Measurements from ENCODE around the gene RAB3IL1.

RAB3IL1 gene

DNA sequence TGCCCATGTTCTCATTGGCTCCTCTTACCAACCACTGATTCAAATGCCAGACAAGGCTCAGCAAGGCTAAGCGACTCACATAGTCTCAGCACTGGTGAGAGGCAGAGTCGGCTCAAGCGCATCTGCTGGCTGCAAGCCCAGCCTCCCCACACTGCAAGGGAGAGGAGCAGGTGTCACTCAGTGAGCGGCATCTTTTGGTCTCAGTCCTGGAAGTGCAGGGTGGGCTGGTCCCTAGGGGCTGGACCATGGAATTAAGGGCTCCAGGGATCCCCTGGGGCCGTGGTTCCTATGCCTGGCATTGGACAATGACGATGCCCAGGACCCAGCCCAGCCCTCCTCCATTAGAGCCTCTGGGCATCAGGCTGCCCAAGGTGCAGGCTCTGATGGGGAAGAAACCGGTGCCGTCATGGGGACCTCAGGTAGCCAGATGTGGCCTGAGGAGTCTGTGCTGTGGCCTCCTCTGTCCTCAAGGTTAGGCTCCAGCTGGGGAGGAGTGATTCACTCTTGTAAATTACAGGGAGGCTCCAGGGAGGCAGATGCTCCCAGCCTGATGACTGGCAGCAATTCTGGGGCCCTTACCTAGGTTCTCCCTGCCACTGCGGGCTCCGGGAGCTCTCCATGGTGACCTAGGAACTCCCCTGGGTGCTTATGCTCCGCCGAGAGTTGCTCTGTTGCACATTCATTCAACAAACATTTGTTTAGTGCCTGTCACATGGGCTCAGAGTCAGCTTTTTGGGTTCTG is 61.3 kb downstream of the RAB3IL1 start:
- TF ChIP-seq, protein P1, sequence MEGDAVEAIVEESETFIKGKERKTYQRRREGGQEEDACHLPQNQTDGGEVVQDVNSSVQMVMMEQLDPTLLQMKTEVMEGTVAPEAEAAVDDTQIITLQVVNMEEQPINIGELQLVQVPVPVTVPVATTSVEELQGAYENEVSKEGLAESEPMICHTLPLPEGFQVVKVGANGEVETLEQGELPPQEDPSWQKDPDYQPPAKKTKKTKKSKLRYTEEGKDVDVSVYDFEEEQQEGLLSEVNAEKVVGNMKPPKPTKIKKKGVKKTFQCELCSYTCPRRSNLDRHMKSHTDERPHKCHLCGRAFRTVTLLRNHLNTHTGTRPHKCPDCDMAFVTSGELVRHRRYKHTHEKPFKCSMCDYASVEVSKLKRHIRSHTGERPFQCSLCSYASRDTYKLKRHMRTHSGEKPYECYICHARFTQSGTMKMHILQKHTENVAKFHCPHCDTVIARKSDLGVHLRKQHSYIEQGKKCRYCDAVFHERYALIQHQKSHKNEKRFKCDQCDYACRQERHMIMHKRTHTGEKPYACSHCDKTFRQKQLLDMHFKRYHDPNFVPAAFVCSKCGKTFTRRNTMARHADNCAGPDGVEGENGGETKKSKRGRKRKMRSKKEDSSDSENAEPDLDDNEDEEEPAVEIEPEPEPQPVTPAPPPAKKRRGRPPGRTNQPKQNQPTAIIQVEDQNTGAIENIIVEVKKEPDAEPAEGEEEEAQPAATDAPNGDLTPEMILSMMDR (IDR thresholded peaks at IDR 0.05; ENCODE audit: control insufficient read depth, insufficient read depth, low read depth, low read length, missing control alignments) = no peak
- no peak overlapping the region for H3K4me3 ChIP-seq (ENCODE audit: control insufficient read depth, low read depth, low read length)
- no peak for DNase-seq (ENCODE audit: low read depth)

DNA sequence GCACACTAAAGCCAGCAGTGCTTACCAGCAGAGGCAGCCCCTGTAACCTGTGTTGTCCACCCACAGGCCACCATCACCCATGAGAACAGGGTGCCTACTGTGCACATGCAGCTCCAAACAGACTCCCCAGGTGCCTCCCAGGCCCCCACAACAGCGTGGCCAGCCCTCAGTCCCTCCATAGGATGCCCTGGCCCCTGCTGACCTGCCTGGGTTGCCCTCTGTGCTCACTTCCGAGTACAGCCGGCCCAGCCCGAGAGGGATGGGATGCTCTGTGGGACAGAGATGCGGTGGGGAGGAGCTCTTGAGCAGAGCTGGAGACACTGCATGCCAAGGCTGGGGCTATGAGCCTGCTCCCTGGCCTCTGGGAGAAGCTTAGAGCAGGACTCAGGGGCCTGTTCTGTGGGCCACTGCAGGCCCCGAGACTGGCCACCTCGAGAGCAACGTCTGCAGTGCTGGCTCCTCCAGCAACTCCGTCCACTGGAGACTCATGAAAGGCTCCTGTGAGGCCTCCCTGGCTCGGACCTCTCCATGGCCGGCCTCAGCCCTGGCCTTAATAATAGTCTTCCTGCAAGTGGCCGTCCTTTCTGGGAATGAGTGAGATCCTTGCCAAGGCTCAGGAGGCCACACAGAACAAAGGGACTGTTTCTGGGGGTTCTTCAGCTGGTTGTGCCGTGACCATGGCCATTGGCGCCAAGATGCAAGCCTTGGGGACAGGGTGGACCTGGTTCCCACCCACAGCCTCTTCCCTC is 62.2 kb downstream of the RAB3IL1 start:
- TF ChIP-seq, protein P1 (IDR thresholded peaks at IDR 0.05; ENCODE audit: control insufficient read depth, insufficient read depth, low read depth, low read length, missing control alignments) = no peak
- no peak for DNase-seq (ENCODE audit: low read depth)
- H3K4me3 ChIP-seq (ENCODE audit: control insufficient read depth, low read depth, low read length) = no peak overlapping the region

DNA sequence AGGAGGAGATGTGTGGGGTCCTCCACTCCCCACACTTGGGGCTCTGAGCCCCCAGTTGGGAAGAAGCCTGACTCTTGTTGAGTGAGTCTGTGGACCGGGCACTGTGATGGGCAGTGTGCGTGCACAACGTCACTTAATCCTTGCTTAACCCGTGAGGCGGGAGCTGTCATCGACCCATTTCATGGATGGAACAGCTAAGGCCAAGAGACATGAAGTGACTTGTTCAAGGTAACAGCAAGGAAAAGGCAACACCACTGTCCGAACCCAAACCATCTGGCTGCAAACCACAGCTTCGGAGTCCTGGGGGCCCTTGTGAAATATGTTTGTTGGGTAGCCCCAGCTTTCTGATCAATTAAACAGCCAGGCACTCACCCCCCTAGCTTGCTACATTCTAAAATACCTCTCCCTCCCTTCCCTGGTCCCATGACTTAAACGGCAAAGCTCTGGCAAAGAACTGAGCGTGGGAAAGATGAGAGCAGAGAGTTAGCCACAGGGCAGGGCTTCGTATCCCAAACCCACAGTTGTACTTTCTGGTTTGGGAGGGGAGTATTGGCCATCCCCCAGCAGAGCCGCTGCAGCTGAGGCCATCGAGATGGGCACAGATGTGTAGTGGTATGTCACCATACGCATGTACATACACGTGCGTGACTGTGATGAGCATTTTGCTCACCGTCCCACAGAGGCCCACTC is 63.0 kb downstream of the RAB3IL1 start:
- no peak for DNase-seq (ENCODE audit: low read depth)
- TF ChIP-seq, protein P1 (IDR thresholded peaks at IDR 0.05; ENCODE audit: control insufficient read depth, insufficient read depth, low read depth, low read length, missing control alignments) = no peak
- no peak overlapping the region for H3K4me3 ChIP-seq (ENCODE audit: control insufficient read depth, low read depth, low read length)

DNA sequence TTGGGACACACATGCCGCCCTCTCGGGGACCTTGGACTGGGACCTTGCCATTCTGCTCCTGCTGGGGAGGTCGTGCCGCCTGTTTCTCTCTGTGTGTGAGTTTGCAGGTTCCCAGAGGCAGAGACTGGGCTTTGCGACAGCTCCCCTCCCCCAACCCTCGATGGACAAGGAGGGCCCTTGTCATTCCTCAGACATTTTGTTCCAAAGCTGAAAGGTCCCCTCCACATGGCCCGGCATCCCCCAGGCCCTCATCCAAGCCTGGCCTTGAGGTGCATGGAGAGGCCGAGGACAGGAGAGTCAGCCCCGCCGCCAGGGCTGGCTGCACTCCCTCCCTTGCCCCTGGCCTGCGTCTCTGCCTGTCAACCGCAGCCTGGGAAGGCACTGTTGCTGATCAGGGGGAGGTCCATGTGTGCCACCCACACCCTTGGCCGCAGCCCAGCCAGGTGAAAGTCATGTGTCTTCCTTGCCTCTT is 63.6 kb downstream of the RAB3IL1 start:
- TF ChIP-seq, protein P1 (IDR thresholded peaks at IDR 0.05; ENCODE audit: control insufficient read depth, insufficient read depth, low read depth, low read length, missing control alignments) = no peak
- DNase-seq (ENCODE audit: low read depth) = no peak
- no peak overlapping the region for H3K4me3 ChIP-seq (ENCODE audit: control insufficient read depth, low read depth, low read length)

DNA sequence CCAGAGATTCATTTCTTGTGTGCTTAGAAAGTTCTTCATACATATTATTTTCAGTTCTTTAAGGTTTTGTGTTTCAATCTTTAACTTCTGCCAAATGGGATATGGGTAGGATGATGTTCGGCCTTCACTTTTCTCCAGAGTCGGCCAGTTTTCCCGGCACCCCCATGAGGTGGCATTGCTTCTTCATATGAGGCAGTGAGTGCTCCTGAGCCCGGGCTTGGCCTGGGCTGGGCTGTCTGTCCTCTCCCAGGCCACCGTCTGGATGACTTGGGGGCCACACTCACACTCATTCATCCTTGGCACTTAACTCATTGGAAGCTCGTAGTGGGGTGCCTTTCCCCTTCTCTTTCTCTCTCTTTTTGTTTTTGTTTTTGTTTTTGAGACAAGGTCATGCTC is 65.5 kb downstream of the RAB3IL1 start:
- DNase-seq (ENCODE audit: low read depth) = no peak
- H3K4me3 ChIP-seq (ENCODE audit: control insufficient read depth, low read depth, low read length) = no peak overlapping the region
- TF ChIP-seq, protein P1 (IDR thresholded peaks at IDR 0.05; ENCODE audit: control insufficient read depth, insufficient read depth, low read depth, low read length, missing control alignments) = no peak

DNA sequence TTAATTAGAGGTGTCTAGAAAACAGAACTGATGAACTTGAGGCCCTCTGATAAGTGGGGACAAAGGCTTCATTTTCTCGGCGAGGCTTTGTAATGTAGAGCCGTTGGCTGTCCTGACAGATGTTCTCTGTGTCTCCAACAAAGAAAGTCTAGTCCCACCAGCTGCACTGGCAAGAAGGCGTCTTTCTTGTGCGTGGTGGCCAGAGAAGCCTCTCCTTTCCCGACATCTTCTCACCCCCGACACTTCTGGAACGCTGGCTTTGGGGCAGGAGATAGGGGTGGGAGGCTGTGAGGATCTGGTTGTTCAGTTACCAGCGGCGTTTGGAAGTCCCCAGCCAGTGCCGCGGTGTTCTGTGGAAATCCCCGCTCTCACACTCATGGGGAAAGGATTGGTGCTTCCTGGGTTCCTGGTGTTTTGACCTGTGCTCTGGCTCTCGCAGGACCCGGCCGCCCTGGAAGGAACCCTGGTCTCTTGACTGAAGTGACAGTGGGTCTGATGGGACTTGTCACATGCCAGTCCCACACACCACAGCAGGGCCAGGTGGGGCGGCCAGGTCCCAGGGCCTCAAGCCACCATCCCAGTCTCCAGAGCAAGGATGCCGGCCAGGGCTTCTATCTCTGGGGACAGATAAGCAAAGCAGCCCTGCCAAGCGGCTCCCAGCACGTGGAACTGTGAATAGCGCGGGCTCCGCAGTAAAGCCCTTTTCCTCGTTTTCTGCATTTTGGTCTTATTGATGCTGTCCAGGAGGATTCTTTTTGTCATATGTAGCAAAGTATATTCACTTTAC is 66.1 kb downstream of the RAB3IL1 start:
- H3K4me3 ChIP-seq (ENCODE audit: control insufficient read depth, low read depth, low read length) = no peak overlapping the region
- TF ChIP-seq, protein P1 (IDR thresholded peaks at IDR 0.05; ENCODE audit: control insufficient read depth, insufficient read depth, low read depth, low read length, missing control alignments) = no peak
- no peak for DNase-seq (ENCODE audit: low read depth)

Measured in AG09309 (cell line).